A549 (cell line): Measurements from ENCODE around the gene URI1. TPM values are rescaled to one million over a fixed set of nuclear protein-coding genes. Genes with fewer than 3 reads are reported as not detected.

Source experiments
- ATAC-seq, 2 experiments: fragments of 200-7000 bp in 1 of 2; fragments of >200 bp in 1 of 2; cut with Nextera tagmentation in 1 of 2; cut with Tn5 transposase in 1 of 2; 3 replicates each; pipeline versions ENCODE4 v1.8.0 to v1.9.1; 2018 to 2020; ENCODE audit warnings: mild to moderate bottlenecking in 1 of 2, moderate library complexity in 1 of 2
- CTCF ChIA-PET: fragments of 300-600 bp; sonication (Branson Sonifier 250); formaldehyde crosslinking; extraction: SDS; loops from one replicate; lab custom pipeline; 2021; ENCODE audit warnings: antibody characterized with exemption, inconsistent platforms; lab: Yijun Ruan, JAX
- POLR2A ChIA-PET: fragments of 350-600 bp; formaldehyde crosslinking; extraction: SDS; loops from one replicate; lab custom pipeline; 2021; ENCODE audit warnings: antibody characterized with exemption, inconsistent platforms; lab: Yijun Ruan, JAX
- DNase-seq, 2 experiments: peaks; one replicate each; pipeline versions ENCODE4 v3.0.0 to v3.0.0-alpha.2; 2011 to 2016; ENCODE audit warnings: low read depth in 1 of 2, low spot score in 1 of 2
- FAIRE-seq: peaks from 2 replicates; lab custom pipeline; 2011; peaks lifted over from hg19 to GRCh38; lab: Jason Lieb, UNC
- H3K27ac ChIP-seq, 2 experiments: fragments of >200 bp; sonication (Bioruptor Twin); formaldehyde crosslinking; 3 replicates each; pipeline ENCODE4 v1.5.1; 2016 to 2017
- H3K4me1 ChIP-seq: fragments of >200 bp; sonication (Bioruptor Twin); formaldehyde crosslinking; 3 replicates; pipeline ENCODE4 v1.6.1; 2016
- H3K4me2 ChIP-seq: fragments of >200 bp; sonication (Bioruptor Twin); formaldehyde crosslinking; 3 replicates; pipeline ENCODE4 v1.6.1; 2016
- H3K4me3 ChIP-seq: fragments of >200 bp; sonication (Bioruptor Twin); formaldehyde crosslinking; 3 replicates; pipeline ENCODE4 v1.5.1; 2016
- H3K9me3 ChIP-seq: fragments of >200 bp; sonication (Bioruptor Twin); formaldehyde crosslinking; 3 replicates; pipeline ENCODE4 v1.6.1; 2016
- CBX8 ChIP-seq: fragments of 200-600 bp; sonication (generic); IDR thresholded peaks from 2 replicates; pipeline ENCODE4 v1.6.1; 2016
- CHD2 ChIP-seq: fragments of 150-350 bp; IDR thresholded peaks from 2 replicates; pipeline ENCODE4 v1.6.1; 2014; ENCODE audit warnings: low read length; ENCODE audit not compliant: partially characterized antibody
- EHF ChIP-seq: fragments of 250-450 bp; sonication (Bioruptor Pico); IDR thresholded peaks from 2 replicates; pipeline ENCODE4 v1.5.0; 2020; ENCODE audit warnings: mild to moderate bottlenecking
- EP300 ChIP-seq, 2 experiments: fragments of >200 bp; sonication (Bioruptor Twin); formaldehyde crosslinking; IDR thresholded peaks; 2 replicates in 1 of 2; 3 replicates in 1 of 2; pipeline ENCODE4 v1.6.1; 2016 to 2017
- FOXS1 ChIP-seq: fragments of 250-450 bp; sonication (Bioruptor Pico); IDR thresholded peaks from 2 replicates; pipeline ENCODE4 v1.5.0; 2020; ENCODE audit warnings: mild to moderate bottlenecking, moderate library complexity
- GATA3 ChIP-seq: IDR thresholded peaks from 2 replicates; pipeline ENCODE4 v1.6.1; 2012; ENCODE audit warnings: borderline replicate concordance
- HDAC2 ChIP-seq: fragments of 200-600 bp; sonication (generic); IDR thresholded peaks from 2 replicates; pipeline ENCODE4 v1.6.1; 2016
- HEYL ChIP-seq: fragments of 250-450 bp; sonication (Bioruptor Pico); IDR thresholded peaks from 2 replicates; pipeline ENCODE4 v1.8.0; 2021; ENCODE audit warnings: mild to moderate bottlenecking, moderate library complexity
- HOXB13 ChIP-seq: fragments of 250-450 bp; sonication (Bioruptor Pico); IDR thresholded peaks from 2 replicates; pipeline ENCODE4 v1.5.0; 2020; ENCODE audit warnings: low read depth, mild to moderate bottlenecking, moderate library complexity
- HOXB5 ChIP-seq: fragments of 250-450 bp; sonication (Bioruptor Pico); IDR thresholded peaks from 2 replicates; pipeline ENCODE4 v1.5.0; 2020; ENCODE audit warnings: mild to moderate bottlenecking, moderate library complexity
- MYC ChIP-seq: IDR thresholded peaks from 2 replicates; pipeline ENCODE4 v1.6.1; 2012; ENCODE audit warnings: mild to moderate bottlenecking, inconsistent platforms, low read length, improper control_type of control experiment, borderline replicate concordance
- NFE2L2 ChIP-seq: fragments of 150-350 bp; conservative IDR thresholded peaks from 2 replicates; pipeline ENCODE4 v1.6.1; 2014; ENCODE audit warnings: low read length
- PBX3 ChIP-seq: IDR thresholded peaks from 2 replicates; pipeline ENCODE4 v1.6.1; 2012
- PHF8 ChIP-seq: fragments of 200-600 bp; sonication (generic); IDR thresholded peaks from 2 replicates; pipeline ENCODE4 v1.6.1; 2016; ENCODE audit warnings: low read depth, mild to moderate bottlenecking, antibody characterized with exemption, moderate library complexity, borderline replicate concordance
- POLR2A ChIP-seq: IDR thresholded peaks from 2 replicates; pipeline ENCODE4 v1.6.1; 2012; ENCODE audit warnings: mild to moderate bottlenecking, low read length
- POLR2AphosphoS2 ChIP-seq: conservative IDR thresholded peaks from 2 replicates; pipeline ENCODE4 v1.6.1; 2012; ENCODE audit warnings: low read length, improper control_type of control experiment, inconsistent platforms
- RARB ChIP-seq: fragments of 250-450 bp; sonication (Bioruptor Pico); IDR thresholded peaks from 2 replicates; pipeline ENCODE4 v1.8.0; 2021; ENCODE audit warnings: mild to moderate bottlenecking, moderate library complexity
- USF2 ChIP-seq: fragments of 450-650 bp; IDR thresholded peaks from 2 replicates; pipeline ENCODE4 v1.6.1; 2014; ENCODE audit warnings: antibody characterized with exemption
- ZC3H11A ChIP-seq: fragments of 450-650 bp; IDR thresholded peaks from 2 replicates; pipeline ENCODE4 v1.6.1; 2014; ENCODE audit warnings: antibody characterized with exemption, mild to moderate bottlenecking
- WGBS: methylation state at CpG from one replicate; pipeline ENCODE4 v1.1.6; 2017; ENCODE audit errors: missing lambda C conversion rate; 5-methylcytosine and 5-hydroxymethylcytosine counted together
- polyA plus RNA-seq, 4 experiments: library from polyadenylated mRNA; depleted of rRNA in 3 of 4; stranded (reverse); fragments of >200 nt; fragmentation: RNase III in 1 of 4; extraction: RNeasy Plus Mini Kit Qiagen cat#74134 plus additional on column Dnase treatment in 1 of 4; gene quantifications; 2 replicates in 3 of 4; 3 replicates in 1 of 4; pipeline ENCODE4 v1.2.3, GENCODE V29; 2011 to 2017
- TF ChIP-seq, protein P1 (sequence below): fragments of >200 bp; sonication (Bioruptor Twin); formaldehyde crosslinking; IDR thresholded peaks from 2 replicates; pipeline ENCODE4 v1.6.1; 2016
- TF ChIP-seq, protein P2 (sequence below): fragments of 250-450 bp; sonication (Bioruptor Pico); IDR thresholded peaks from 2 replicates; pipeline ENCODE4 v1.5.0; 2021; ENCODE audit warnings: mild to moderate bottlenecking, moderate library complexity, borderline replicate concordance
- TF ChIP-seq, protein P3 (sequence below): fragments of 150-350 bp; IDR thresholded peaks from 2 replicates; pipeline ENCODE4 v1.6.1; 2014; ENCODE audit warnings: low read depth, mild to moderate bottlenecking, low read length

URI1 gene
- polyA plus RNA-seq, 2 of the 4 experiments (the other 2 are of a cell fraction), result 116 to 228 TPM

GRCh38 chr19:30006207-30006606, 64.2 kb downstream of the URI1 start:
- FAIRE-seq (peak; percentile 98), DNase-seq (no peak), ATAC-seq (no peak)
- no peak overlapping the region for H3K27ac ChIP-seq
- no peaks in the 10 kb centered on the region for H3K9me3 ChIP-seq
- no peak overlapping the region for H3K4me3 ChIP-seq
- peaks cover 8% of the 10 kb centered on the region; the same call in 2 of the 3 replicates for H3K4me1 ChIP-seq
- WGBS, result 91% methylated on average over 4 of the region's 4 CpGs
- no peak for TF ChIP-seq GATA3
- TF ChIP-seq, protein P1, sequence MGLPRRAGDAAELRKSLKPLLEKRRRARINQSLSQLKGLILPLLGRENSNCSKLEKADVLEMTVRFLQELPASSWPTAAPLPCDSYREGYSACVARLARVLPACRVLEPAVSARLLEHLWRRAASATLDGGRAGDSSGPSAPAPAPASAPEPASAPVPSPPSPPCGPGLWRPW, result no peak
- TF ChIP-seq NFE2L2, result no peak
- TF ChIP-seq FOXS1 (CRISPR knock-in tag), result no peak
- POLR2A ChIA-PET, result no interaction called here
- CTCF ChIA-PET, result no interaction called here
- no peak overlapping the region for H3K4me2 ChIP-seq

DNA sequence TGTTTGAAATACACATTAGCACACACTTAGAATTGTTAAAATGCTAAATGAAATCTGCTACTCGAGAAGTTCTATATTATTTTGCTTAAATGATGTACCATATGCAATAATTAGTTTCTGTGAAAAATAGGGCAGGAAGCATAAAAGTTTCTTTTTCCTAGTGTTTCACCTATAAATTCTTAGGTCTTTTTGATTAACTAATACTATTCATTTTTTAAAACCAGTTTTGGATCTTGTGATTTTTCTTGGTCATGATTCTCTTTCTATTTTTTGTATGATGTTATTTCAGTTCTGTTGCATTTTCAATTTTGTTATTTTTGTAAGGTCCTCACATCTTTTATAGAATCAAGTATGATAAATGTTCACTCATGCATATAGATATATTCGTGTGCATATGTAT, 66.1 kb downstream of the URI1 start:
- ChIA-PET POLR2A (no interaction called here), CTCF (no interaction called here)
- ATAC-seq, result no peak
- peaks cover 8% of the 10 kb centered on the region; the same call in 2 of the 3 replicates for H3K4me1 ChIP-seq
- no peaks in the 10 kb centered on the region for H3K9me3 ChIP-seq
- TF ChIP-seq, protein P2, sequence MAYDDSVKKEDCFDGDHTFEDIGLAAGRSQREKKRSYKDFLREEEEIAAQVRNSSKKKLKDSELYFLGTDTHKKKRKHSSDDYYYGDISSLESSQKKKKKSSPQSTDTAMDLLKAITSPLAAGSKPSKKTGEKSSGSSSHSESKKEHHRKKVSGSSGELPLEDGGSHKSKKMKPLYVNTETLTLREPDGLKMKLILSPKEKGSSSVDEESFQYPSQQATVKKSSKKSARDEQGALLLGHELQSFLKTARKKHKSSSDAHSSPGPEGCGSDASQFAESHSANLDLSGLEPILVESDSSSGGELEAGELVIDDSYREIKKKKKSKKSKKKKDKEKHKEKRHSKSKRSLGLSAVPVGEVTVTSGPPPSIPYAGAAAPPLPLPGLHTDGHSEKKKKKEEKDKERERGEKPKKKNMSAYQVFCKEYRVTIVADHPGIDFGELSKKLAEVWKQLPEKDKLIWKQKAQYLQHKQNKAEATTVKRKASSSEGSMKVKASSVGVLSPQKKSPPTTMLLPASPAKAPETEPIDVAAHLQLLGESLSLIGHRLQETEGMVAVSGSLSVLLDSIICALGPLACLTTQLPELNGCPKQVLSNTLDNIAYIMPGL, result no peak
- TF ChIP-seq, protein P3, sequence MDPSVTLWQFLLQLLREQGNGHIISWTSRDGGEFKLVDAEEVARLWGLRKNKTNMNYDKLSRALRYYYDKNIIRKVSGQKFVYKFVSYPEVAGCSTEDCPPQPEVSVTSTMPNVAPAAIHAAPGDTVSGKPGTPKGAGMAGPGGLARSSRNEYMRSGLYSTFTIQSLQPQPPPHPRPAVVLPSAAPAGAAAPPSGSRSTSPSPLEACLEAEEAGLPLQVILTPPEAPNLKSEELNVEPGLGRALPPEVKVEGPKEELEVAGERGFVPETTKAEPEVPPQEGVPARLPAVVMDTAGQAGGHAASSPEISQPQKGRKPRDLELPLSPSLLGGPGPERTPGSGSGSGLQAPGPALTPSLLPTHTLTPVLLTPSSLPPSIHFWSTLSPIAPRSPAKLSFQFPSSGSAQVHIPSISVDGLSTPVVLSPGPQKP, result no peak
- TF ChIP-seq CHD2 (no peak), FOXS1 (CRISPR knock-in tag) (no peak), HOXB5 (CRISPR knock-in tag) (no peak)
- H3K4me3 ChIP-seq, result no peak overlapping the region
- H3K4me2 ChIP-seq, result no peak overlapping the region
- WGBS, result 92% methylated on average over 2 of the region's 2 CpGs
- no peak overlapping the region for H3K27ac ChIP-seq
- no peak for FAIRE-seq
- no peak for DNase-seq

DNA sequence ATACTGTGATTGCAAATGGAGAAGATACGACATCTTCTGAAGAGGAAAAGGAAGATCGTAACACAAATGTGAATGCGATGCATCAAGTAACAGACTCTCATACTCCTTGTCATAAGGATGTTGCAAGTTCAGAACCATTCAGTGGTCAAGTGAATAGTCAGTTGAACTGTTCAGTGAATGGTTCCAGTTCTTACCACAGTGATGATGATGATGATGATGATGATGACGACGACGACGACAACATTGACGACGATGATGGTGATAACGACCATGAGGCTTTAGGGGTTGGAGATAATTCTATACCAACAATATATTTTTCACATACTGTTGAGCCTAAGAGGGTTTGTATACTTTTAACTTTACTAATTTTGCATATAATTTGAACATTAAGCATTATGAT, 67.0 kb downstream of the URI1 start:
- ChIA-PET POLR2A (no interaction called here), CTCF (no interaction called here)
- Histone ChIP-seq H3K27ac (no peak overlapping the region), H3K9me3 (no peaks in the 10 kb centered on the region), H3K4me1 (peaks cover 8% of the 10 kb centered on the region; the same call in 2 of the 3 replicates), H3K4me2 (no peak overlapping the region), H3K4me3 (no peak overlapping the region)
- TF ChIP-seq HOXB13 (CRISPR knock-in tag), result no peak
- TF ChIP-seq, protein P2, result no peak
- no peak for TF ChIP-seq EP300 (IDR thresholded peaks at IDR 0.05)
- TF ChIP-seq, protein P1, result no peak
- no peak for TF ChIP-seq NFE2L2
- TF ChIP-seq POLR2A, result no peak
- no peak for TF ChIP-seq PHF8
- no peak for TF ChIP-seq USF2
- no peak for TF ChIP-seq POLR2AphosphoS2
- no peak for TF ChIP-seq FOXS1 (CRISPR knock-in tag)
- TF ChIP-seq EHF (CRISPR knock-in tag), result no peak
- no peak for TF ChIP-seq CBX8
- no peak for TF ChIP-seq HEYL (CRISPR knock-in tag)
- no peak for TF ChIP-seq ZC3H11A
- no peak for TF ChIP-seq HDAC2
- TF ChIP-seq RARB (CRISPR knock-in tag), result no peak
- TF ChIP-seq MYC, result no peak
- TF ChIP-seq, protein P3, result no peak
- no peak for TF ChIP-seq PBX3
- DNase-seq (no peak), FAIRE-seq (no peak), ATAC-seq (no peak)
- 96% methylated on average over 10 of the region's 10 CpGs for WGBS
